ENCODE measurements around the gene COQ8A.

Gene COQ8A

GRCh38 chr1:226940029-226940805 is at the start of gene COQ8A:
COQ8A (plus strand) TSS chr1:226940294; CDS start chr1:226961386, 21,092 bp downstream.
- DNase-seq (ENCODE audit: low read depth, low spot score), result peak; percentile 100

GRCh38 chr1:226890331-226891108 is 49.6 kb upstream of the COQ8A start:
- DNase-seq (ENCODE audit: low read depth, low spot score), result no peak

GRCh38 chr1:226891346-226891745 is 48.7 kb upstream of the COQ8A start:
- no peak for DNase-seq (ENCODE audit: low read depth, low spot score)

- no peak for DNase-seq (ENCODE audit: low read depth, low spot score)
These were observed 48.1 kb upstream of the COQ8A start for GRCh38 chr1:226891846-226892523.

- no peak for DNase-seq (ENCODE audit: low read depth, low spot score)
These were observed 47.6 kb upstream of the COQ8A start for GRCh38 chr1:226892524-226892875.

- no peak for DNase-seq (ENCODE audit: low read depth, low spot score)
These were observed 46.2 kb upstream of the COQ8A start for GRCh38 chr1:226893936-226894335.

GRCh38 chr1:226894826-226895225 is 45.3 kb upstream of the COQ8A start:
- no peak for DNase-seq (ENCODE audit: low read depth, low spot score)

- no peak for DNase-seq (ENCODE audit: low read depth, low spot score)
These were observed 44.5 kb upstream of the COQ8A start for GRCh38 chr1:226895644-226896043.

GRCh38 chr1:226898246-226898645 is 41.8 kb upstream of the COQ8A start:
- no peak for DNase-seq (ENCODE audit: low read depth, low spot score)

GRCh38 chr1:226901421-226901820 is 38.7 kb upstream of the COQ8A start:
- no peak for DNase-seq (ENCODE audit: low read depth, low spot score)

GRCh38 chr1:226902601-226903000 is 37.5 kb upstream of the COQ8A start:
- no peak for DNase-seq (ENCODE audit: low read depth, low spot score)

- peak; percentile 54 for DNase-seq (ENCODE audit: low read depth, low spot score)
These were observed 36.0 kb upstream of the COQ8A start for GRCh38 chr1:226903819-226904716.

GRCh38 chr1:226904772-226905171 is 35.3 kb upstream of the COQ8A start:
- no peak for DNase-seq (ENCODE audit: low read depth, low spot score)

- no peak for DNase-seq (ENCODE audit: low read depth, low spot score)
These were observed 31.7 kb upstream of the COQ8A start for GRCh38 chr1:226908419-226908818.

- no peak for DNase-seq (ENCODE audit: low read depth, low spot score)
These were observed 31.2 kb upstream of the COQ8A start for GRCh38 chr1:226908913-226909312.

GRCh38 chr1:226912587-226913176 is 27.4 kb upstream of the COQ8A start:
- DNase-seq (ENCODE audit: low read depth, low spot score), result peak; percentile 56

- no peak for DNase-seq (ENCODE audit: low read depth, low spot score)
These were observed 24.5 kb upstream of the COQ8A start for GRCh38 chr1:226915672-226915995.

GRCh38 chr1:226916497-226916896 is 23.6 kb upstream of the COQ8A start:
- DNase-seq (ENCODE audit: low read depth, low spot score), result no peak

- no peak for DNase-seq (ENCODE audit: low read depth, low spot score)
These were observed 20.5 kb upstream of the COQ8A start for GRCh38 chr1:226919587-226919986.

GRCh38 chr1:226919995-226920394 is 20.1 kb upstream of the COQ8A start:
- no peak for DNase-seq (ENCODE audit: low read depth, low spot score)

- DNase-seq (ENCODE audit: low read depth, low spot score), result no peak
These were observed 19.6 kb upstream of the COQ8A start for GRCh38 chr1:226920446-226920894.
